Activated T-cell treated with anti-CD3 and anti-CD28 coated beads, Interleukin-2, amount 50 U/mL, for 24 hours (primary cell): Measurements from ENCODE around the gene MCAT.
A peak's percentile ranks its signal among the peaks of the same experiment; 100 is the strongest.

ENCODE experiments used
- DNase-seq: peaks from one replicate; pipeline ENCODE4 v3.0.0-alpha.2; 2020
- H3K27ac Mint-ChIP-seq: 2 replicates; pipeline ENCODE4 v1.8.0; 2020; ENCODE audit warnings: mild to moderate bottlenecking, mixed read lengths
- H3K27me3 Mint-ChIP-seq: 2 replicates; pipeline ENCODE4 v1.8.0; 2020; ENCODE audit warnings: mixed read lengths
- H3K36me3 Mint-ChIP-seq: 2 replicates; pipeline ENCODE4 v1.8.0; 2020; ENCODE audit warnings: low read depth, mixed read lengths
- H3K4me1 Mint-ChIP-seq: 2 replicates; pipeline ENCODE4 v1.8.0; 2020; ENCODE audit warnings: low read depth, mixed read lengths
- H3K4me3 Mint-ChIP-seq: 2 replicates; pipeline ENCODE4 v1.8.0; 2020; ENCODE audit warnings: mild to moderate bottlenecking, moderate library complexity, mixed read lengths
- H3K9me3 Mint-ChIP-seq: 2 replicates; pipeline ENCODE4 v1.8.0; 2020; ENCODE audit warnings: mixed read lengths

MCAT gene

GRCh38 chr22:43088984-43089717 lies 54.0 kb downstream of the MCAT start, which contains the start of gene TTLL1:
TSS of gene TTLL1 (minus strand) at chr22:43089391. CDS start at chr22:43075586, 13,805 bp downstream.
- Mint-ChIP-seq H3K27me3 (no peaks in the 10 kb centered on the region), H3K9me3 (no peaks in the 10 kb centered on the region), H3K4me1 (peaks cover 27% of the 10 kb centered on the region), H3K27ac (peak within 1 kb of the TSS; percentile 95), H3K4me3 (peak within 1 kb of the TSS; percentile 87), H3K36me3 (peaks cover 5% of the 10 kb centered on the region)
- peak; percentile 92 for DNase-seq

GRCh38 chr22:43088627-43088983 lies 54.6 kb downstream of the MCAT start:
- Mint-ChIP-seq H3K9me3 (no peaks in the 10 kb centered on the region), H3K27me3 (no peaks in the 10 kb centered on the region), H3K4me1 (peaks cover 27% of the 10 kb centered on the region), H3K4me3 (peak overlapping the region; percentile 87), H3K36me3 (peaks cover 5% of the 10 kb centered on the region), H3K27ac (peak overlapping the region; percentile 95)
- no peak for DNase-seq

- no peaks in the 10 kb centered on the region for H3K9me3 Mint-ChIP-seq
- no peak overlapping the region for H3K27ac Mint-ChIP-seq
- no peak for DNase-seq
- no peaks in the 10 kb centered on the region for H3K27me3 Mint-ChIP-seq
- peaks cover 5% of the 10 kb centered on the region for H3K36me3 Mint-ChIP-seq
- peaks cover 27% of the 10 kb centered on the region for H3K4me1 Mint-ChIP-seq
- no peak overlapping the region for H3K4me3 Mint-ChIP-seq
Measured at GRCh38 chr22:43085658-43086606, 57.3 kb downstream of the MCAT start.
